DND-41 (cell line): Measurements from ENCODE around the gene FEM1C.

Source experiments
- ATAC-seq: fragments of 200-7000 bp; cut with Tn5 transposase; 3 replicates; pipeline ENCODE4 v1.9.1; 2021; ENCODE audit warnings: low read depth; ENCODE audit not compliant: insufficient read depth
- DNase-seq: peaks from one replicate; pipeline ENCODE4 v3.0.0-alpha.2; 2020
- H2AFZ ChIP-seq: 2 replicates; pipeline ENCODE4 v1.6.0; 2012; ENCODE audit warnings: low read depth, low read length
- H3K27ac ChIP-seq: 2 replicates; pipeline ENCODE4 v1.5.1; 2012; ENCODE audit warnings: low read length, inconsistent platforms
- H3K27me3 ChIP-seq: fragments of 200-600 bp; sonication (generic); 2 replicates; pipeline ENCODE4 v1.6.0; 2012; ENCODE audit warnings: low read length, mild to moderate bottlenecking, inconsistent platforms; ENCODE audit not compliant: insufficient read depth, poor library complexity
- H3K36me3 ChIP-seq: 2 replicates; pipeline ENCODE4 v1.5.1; 2012; ENCODE audit warnings: low read length, inconsistent platforms; ENCODE audit not compliant: insufficient read depth
- H3K4me1 ChIP-seq: 2 replicates; pipeline ENCODE4 v1.5.1; 2012; ENCODE audit warnings: mild to moderate bottlenecking, low read length; ENCODE audit not compliant: insufficient read depth
- H3K4me2 ChIP-seq: 2 replicates; pipeline ENCODE4 v1.6.0; 2012; ENCODE audit warnings: mild to moderate bottlenecking, moderate library complexity, low read length, inconsistent platforms; ENCODE audit not compliant: insufficient read depth
- H3K4me3 ChIP-seq, 2 experiments: fragments of 200-600 bp in 1 of 2; shearing (Covaris generic) in 1 of 2; 2 replicates each; pipeline ENCODE4 v1.5.1; 2012 to 2016; ENCODE audit warnings: inconsistent platforms in 2 of 2, low read length in 2 of 2, mild to moderate bottlenecking in 2 of 2, low read depth in 1 of 2, moderate library complexity in 1 of 2
- H3K79me2 ChIP-seq: 2 replicates; pipeline ENCODE4 v1.6.0; 2012; ENCODE audit warnings: low read length, inconsistent platforms; ENCODE audit not compliant: insufficient read depth
- H3K9ac ChIP-seq: 2 replicates; pipeline ENCODE4 v1.6.0; 2012; ENCODE audit warnings: low read depth, mild to moderate bottlenecking, inconsistent platforms, low read length, moderate library complexity
- H3K9me3 ChIP-seq: 2 replicates; pipeline ENCODE4 v1.5.1; 2012; ENCODE audit warnings: low read length, moderate library complexity, mild to moderate bottlenecking, inconsistent platforms; ENCODE audit not compliant: insufficient read depth, severe bottlenecking
- H4K20me1 ChIP-seq: 2 replicates; pipeline ENCODE4 v1.6.0; 2012; ENCODE audit warnings: low read length; ENCODE audit not compliant: insufficient read depth
- CTCF ChIP-seq: IDR thresholded peaks from 2 replicates; pipeline ENCODE4 v1.5.1; 2012; ENCODE audit warnings: borderline replicate concordance, low read length, moderate library complexity, mild to moderate bottlenecking; ENCODE audit not compliant: poor library complexity, severe bottlenecking; ENCODE audit errors: extremely low read depth
- EZH2 ChIP-seq: IDR thresholded peaks from 3 replicates; pipeline ENCODE4 v1.6.1; 2012; ENCODE audit warnings: borderline replicate concordance, low read depth, mild to moderate bottlenecking, moderate library complexity, low read length, inconsistent platforms; ENCODE audit not compliant: severe bottlenecking

Gene FEM1C

GRCh38 chr5:115509547-115509946, 35.0 kb downstream of the FEM1C start:
- Histone ChIP-seq H4K20me1 (no peaks in the 10 kb centered on the region), H2AFZ (no peak overlapping the region), H3K36me3 (no peaks in the 10 kb centered on the region), H3K27me3 (no peaks in the 10 kb centered on the region), H3K4me1 (no peaks in the 10 kb centered on the region), H3K27ac (no peak overlapping the region), H3K4me2 (no peak overlapping the region), H3K9me3 (no peaks in the 10 kb centered on the region), H3K79me2 (no peaks in the 10 kb centered on the region), H3K9ac (no peak overlapping the region), H3K4me3 (no peak overlapping the region)
- no peak for DNase-seq
- TF ChIP-seq CTCF: no peak
- no peak for TF ChIP-seq EZH2
- no peak for ATAC-seq

GRCh38 chr5:115507681-115508080, 36.9 kb downstream of the FEM1C start:
- TF ChIP-seq EZH2 (no peak), CTCF (no peak)
- H2AFZ ChIP-seq: no peak overlapping the region
- ATAC-seq: no peak
- H3K27me3 ChIP-seq: no peaks in the 10 kb centered on the region
- no peaks in the 10 kb centered on the region for H3K4me1 ChIP-seq
- no peak for DNase-seq
- H3K36me3 ChIP-seq: no peaks in the 10 kb centered on the region
- no peak overlapping the region for H3K9ac ChIP-seq
- no peak overlapping the region for H3K4me3 ChIP-seq
- H3K9me3 ChIP-seq: no peaks in the 10 kb centered on the region
- no peak overlapping the region for H3K27ac ChIP-seq
- H3K4me2 ChIP-seq: no peak overlapping the region
- H3K79me2 ChIP-seq: no peaks in the 10 kb centered on the region
- no peaks in the 10 kb centered on the region for H4K20me1 ChIP-seq

GRCh38 chr5:115503420-115503819, 41.2 kb downstream of the FEM1C start:
- H3K9ac ChIP-seq: no peak overlapping the region
- no peak overlapping the region for H3K4me2 ChIP-seq
- no peaks in the 10 kb centered on the region for H3K36me3 ChIP-seq
- no peak overlapping the region for H3K4me3 ChIP-seq
- H2AFZ ChIP-seq: no peak overlapping the region
- TF ChIP-seq EZH2: no peak
- TF ChIP-seq CTCF: no peak
- H3K27ac ChIP-seq: no peak overlapping the region
- ATAC-seq (no peak), DNase-seq (no peak)
- H3K9me3 ChIP-seq: no peaks in the 10 kb centered on the region
- H3K4me1 ChIP-seq: no peaks in the 10 kb centered on the region
- no peaks in the 10 kb centered on the region for H3K27me3 ChIP-seq
- H4K20me1 ChIP-seq: no peaks in the 10 kb centered on the region
- no peaks in the 10 kb centered on the region for H3K79me2 ChIP-seq
